RPMI8226 (cell line): ENCODE results near the gene NFYC.
"Not testable (repeated sequence)": the region's sequence is repeated elsewhere in the genome, so short reads cannot be mapped to it uniquely, and the experiment has no call there.

ENCODE experiments used
- DNase-seq: peaks from one replicate; pipeline ENCODE4 v3.0.0-alpha.2; 2015

NFYC gene

GRCh38 chr1:40708750-40709099 lies 17.2 kb downstream of the NFYC start:
- DNase-seq: peak; percentile 75

GRCh38 chr1:40709100-40709801 lies 17.7 kb downstream of the NFYC start:
- peak; percentile 95 for DNase-seq

GRCh38 chr1:40709802-40710278 lies 18.3 kb downstream of the NFYC start:
- no peak for DNase-seq

GRCh38 chr1:40710581-40711315 lies 19.2 kb downstream of the NFYC start:
- peak; percentile 18 for DNase-seq

GRCh38 chr1:40711465-40712404 lies 20.2 kb downstream of the NFYC start:
- peak; percentile 90 for DNase-seq

GRCh38 chr1:40712405-40712944 lies 21.0 kb downstream of the NFYC start:
- DNase-seq: no peak

- DNase-seq: peak; percentile 61
Observed at GRCh38 chr1:40712997-40713396, 21.5 kb downstream of the NFYC start.

- no peak for DNase-seq
Observed at GRCh38 chr1:40715491-40716059, 24.1 kb downstream of the NFYC start.

GRCh38 chr1:40717065-40717464 lies 25.6 kb downstream of the NFYC start:
- no peak for DNase-seq

GRCh38 chr1:40717955-40718354 lies 26.5 kb downstream of the NFYC start:
- DNase-seq: no peak

GRCh38 chr1:40720493-40720892 lies 29.0 kb downstream of the NFYC start:
- DNase-seq: no peak

- DNase-seq: no peak
Observed at GRCh38 chr1:40722622-40723021, 31.1 kb downstream of the NFYC start.

- DNase-seq: no peak
Observed at GRCh38 chr1:40723196-40723955, 31.9 kb downstream of the NFYC start.

- not testable (repeated sequence) for DNase-seq
Observed at GRCh38 chr1:40727662-40728061, 36.2 kb downstream of the NFYC start.

GRCh38 chr1:40729316-40729862 lies 37.9 kb downstream of the NFYC start:
- not testable (repeated sequence) for DNase-seq

GRCh38 chr1:40732756-40733301 lies 41.3 kb downstream of the NFYC start:
- no peak for DNase-seq

- no peak for DNase-seq
Observed at GRCh38 chr1:40734882-40735628, 43.6 kb downstream of the NFYC start.

- no peak for DNase-seq
Observed at GRCh38 chr1:40736085-40736531, 44.6 kb downstream of the NFYC start.

GRCh38 chr1:40738831-40739230 lies 47.3 kb downstream of the NFYC start:
- no peak for DNase-seq

- DNase-seq: no peak
Observed at GRCh38 chr1:40739455-40740008, 48.0 kb downstream of the NFYC start.
